Measurements from ENCODE around the gene SLC35G2.

DNA sequence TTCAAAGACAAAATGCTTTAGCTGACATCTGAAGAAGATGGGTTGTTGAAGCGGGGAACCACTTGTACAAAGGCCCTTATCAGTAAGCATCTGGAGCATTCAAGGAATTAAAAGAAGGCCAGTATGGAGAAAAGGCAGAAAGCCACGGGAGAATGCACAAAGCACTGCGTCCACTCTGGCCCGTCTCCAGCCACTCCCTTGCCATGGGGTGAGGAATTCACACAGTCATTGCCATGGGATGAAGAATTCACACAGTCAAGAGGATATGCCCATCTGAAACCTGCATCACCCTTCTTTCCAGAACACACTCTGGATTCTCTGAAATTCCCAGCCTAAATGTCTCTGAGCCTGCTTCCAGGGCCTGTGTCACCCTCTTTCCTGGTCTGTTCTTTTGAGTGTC, 40.1 kb upstream of the SLC35G2 start:
- TF ChIP-seq, protein P1, sequence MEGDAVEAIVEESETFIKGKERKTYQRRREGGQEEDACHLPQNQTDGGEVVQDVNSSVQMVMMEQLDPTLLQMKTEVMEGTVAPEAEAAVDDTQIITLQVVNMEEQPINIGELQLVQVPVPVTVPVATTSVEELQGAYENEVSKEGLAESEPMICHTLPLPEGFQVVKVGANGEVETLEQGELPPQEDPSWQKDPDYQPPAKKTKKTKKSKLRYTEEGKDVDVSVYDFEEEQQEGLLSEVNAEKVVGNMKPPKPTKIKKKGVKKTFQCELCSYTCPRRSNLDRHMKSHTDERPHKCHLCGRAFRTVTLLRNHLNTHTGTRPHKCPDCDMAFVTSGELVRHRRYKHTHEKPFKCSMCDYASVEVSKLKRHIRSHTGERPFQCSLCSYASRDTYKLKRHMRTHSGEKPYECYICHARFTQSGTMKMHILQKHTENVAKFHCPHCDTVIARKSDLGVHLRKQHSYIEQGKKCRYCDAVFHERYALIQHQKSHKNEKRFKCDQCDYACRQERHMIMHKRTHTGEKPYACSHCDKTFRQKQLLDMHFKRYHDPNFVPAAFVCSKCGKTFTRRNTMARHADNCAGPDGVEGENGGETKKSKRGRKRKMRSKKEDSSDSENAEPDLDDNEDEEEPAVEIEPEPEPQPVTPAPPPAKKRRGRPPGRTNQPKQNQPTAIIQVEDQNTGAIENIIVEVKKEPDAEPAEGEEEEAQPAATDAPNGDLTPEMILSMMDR (optimal IDR thresholded peaks at IDR 0.05 in 1 of 3, IDR thresholded peaks at IDR 0.05 in 1 of 3, conservative IDR thresholded peaks at IDR 0.05 in 1 of 3; ENCODE audit: extremely low read depth in 1 of 3, insufficient read depth in 2 of 3, low read length in 3 of 3): no peak
- no peak for TF ChIP-seq EZH2 (IDR thresholded peaks at IDR 0.05; ENCODE audit: low read length)
